NCI-H1092 (cell line): ENCODE measurements around the gene RFTN1.

Source experiments
- DNase-seq: peaks from one replicate; lab custom pipeline; 2025; lab: John Stamatoyannopoulos, UW

The RFTN1 gene

DNA sequence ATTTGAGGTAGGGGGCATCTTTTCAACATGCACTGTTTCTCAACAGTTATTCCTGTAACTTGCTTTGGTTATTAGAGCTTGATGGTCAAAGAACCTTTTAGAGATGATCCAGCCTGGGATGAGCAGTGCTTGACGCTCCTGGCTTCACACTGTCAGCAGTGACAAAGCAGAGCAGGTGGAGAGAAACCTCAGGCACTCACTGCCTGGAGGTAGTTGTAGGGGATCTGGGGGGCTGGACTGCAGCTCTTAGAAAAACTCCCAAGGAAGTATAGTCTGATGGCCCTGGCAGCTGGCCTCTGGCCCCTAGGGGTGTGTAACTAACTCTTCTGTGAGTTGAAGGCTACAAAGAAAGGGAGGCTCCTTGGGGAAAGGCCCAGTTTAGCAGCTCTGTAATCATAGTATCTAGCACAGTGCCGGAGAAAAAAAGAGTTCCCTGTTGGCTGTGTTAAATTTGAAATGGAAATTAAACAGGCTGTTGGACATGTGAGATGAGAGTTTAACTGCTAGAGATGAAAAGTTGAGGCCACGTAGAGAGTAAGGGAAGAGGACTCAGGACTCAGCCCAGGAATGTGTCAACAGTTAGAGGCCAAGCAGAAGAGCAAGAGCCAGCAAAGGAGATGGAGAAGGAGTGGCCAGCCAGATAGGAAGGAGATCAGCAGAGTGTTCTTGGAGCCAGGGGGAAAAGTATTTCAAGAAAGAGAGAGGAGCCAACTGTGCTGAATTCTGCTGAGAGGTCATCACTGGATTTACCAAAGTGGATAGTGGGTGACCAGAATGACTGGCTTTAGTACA lies 234.3 kb downstream of the RFTN1 start:
- no peak for DNase-seq

DNA sequence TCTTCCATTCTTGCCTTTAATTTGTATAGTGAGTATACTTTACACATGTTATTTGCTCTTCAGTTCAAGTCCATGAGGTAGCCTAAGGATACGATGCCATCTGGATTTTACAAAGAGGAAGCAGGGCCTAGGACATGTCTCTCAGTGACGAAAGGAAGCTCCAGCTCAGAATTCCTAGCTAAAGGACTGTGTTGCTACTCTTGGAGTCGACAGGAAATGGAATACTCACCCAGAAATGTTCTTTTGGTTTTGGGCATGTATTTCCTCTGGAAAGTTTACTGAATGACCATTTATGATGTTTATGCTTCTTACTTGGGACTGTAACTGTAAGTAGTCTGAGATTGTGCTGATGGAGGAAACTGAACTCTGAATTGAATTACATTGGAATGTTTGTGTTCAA lies 236.0 kb downstream of the RFTN1 start:
- no peak for DNase-seq

DNA sequence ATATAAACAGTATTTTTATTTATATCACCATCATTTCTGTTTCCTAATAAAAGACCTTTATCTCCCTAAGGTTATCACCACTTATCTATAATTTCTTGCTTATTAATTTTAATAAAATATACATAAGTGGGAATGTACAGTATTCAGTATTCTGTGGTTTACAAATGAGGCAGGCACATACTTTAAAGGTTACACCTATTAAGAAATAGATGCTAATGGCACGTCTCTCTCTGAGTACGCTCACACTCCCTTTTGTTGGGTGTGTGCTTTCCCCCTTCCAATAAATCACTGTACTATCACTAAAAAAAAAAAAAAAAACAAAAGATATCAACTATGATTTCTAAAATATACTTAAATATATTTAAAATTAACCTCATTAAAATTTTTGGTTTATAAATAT lies 239.6 kb downstream of the RFTN1 start:
- DNase-seq = no peak

- DNase-seq = no peak
These were observed 240.9 kb downstream of the RFTN1 start for GRCh38 chr3:16272588-16272987.

DNA sequence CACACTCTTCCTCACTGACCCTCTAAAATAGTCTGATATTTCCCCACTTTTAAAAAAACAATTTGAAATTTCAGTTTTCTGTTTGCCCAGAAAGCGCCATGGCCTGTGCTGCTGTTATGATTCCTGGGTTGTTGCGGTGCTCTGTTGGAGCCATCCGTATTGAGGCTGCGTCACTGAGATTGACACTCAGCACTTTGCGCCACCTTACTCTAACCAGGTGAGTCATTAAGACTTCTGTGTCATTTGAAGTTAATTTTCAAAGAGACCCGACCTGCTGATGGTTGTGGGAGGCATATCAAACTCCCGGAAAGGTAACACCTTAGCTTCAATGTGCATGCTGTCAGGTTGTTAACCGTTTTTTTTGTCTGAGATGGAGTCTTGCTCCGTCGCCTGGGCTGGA lies 242.6 kb downstream of the RFTN1 start:
- no peak for DNase-seq

- no peak for DNase-seq
These were observed 246.8 kb downstream of the RFTN1 start for GRCh38 chr3:16266714-16267113.
